ENCODE data around the gene UBE4B.
"Not testable (repeated sequence)": the region's sequence is repeated elsewhere in the genome, so short reads cannot be mapped to it uniquely, and the experiment has no call there.

The UBE4B gene

DNA sequence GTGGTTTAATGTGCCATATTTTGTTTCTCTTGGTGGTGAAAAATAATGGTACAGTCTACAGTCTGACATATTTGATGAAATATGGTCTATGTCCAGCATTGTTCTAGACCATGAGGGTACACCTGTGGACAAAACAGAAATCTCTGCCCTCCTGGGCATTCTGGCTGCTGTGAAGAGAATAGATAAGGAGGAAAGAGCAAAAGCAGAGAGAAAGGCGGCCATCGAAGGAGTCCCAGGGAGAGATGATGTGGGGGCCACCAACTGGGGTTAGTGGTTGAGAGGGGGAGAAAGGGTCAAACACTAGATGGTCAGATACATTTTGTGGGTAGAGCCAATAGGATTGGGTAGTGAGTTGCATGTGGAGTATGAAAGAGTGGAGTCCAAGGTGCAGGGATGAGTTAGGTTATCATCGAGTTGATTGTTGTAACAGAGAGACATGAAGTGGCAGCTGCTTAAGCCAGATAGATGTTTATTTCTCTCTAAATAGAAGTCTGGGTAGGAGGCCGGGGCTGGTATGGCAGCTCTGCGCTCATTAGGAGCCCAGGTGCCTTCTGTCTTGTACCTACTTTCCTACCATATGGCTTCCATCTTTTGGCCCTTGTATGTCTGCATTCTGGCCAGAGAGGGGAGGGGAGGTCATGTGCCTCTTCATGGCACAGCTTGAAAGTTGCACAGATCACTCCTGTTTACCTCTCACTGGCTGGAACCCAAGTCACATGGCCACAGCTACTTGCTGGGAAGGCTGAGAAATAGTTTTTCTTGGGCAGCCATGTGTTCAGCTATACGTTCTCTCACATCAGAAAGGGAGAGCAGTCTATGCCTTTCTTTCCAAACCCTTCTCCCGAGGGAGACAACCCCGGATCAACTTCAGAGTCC, 13.0 kb downstream of the UBE4B start:
- no peak for DNase-seq

DNA sequence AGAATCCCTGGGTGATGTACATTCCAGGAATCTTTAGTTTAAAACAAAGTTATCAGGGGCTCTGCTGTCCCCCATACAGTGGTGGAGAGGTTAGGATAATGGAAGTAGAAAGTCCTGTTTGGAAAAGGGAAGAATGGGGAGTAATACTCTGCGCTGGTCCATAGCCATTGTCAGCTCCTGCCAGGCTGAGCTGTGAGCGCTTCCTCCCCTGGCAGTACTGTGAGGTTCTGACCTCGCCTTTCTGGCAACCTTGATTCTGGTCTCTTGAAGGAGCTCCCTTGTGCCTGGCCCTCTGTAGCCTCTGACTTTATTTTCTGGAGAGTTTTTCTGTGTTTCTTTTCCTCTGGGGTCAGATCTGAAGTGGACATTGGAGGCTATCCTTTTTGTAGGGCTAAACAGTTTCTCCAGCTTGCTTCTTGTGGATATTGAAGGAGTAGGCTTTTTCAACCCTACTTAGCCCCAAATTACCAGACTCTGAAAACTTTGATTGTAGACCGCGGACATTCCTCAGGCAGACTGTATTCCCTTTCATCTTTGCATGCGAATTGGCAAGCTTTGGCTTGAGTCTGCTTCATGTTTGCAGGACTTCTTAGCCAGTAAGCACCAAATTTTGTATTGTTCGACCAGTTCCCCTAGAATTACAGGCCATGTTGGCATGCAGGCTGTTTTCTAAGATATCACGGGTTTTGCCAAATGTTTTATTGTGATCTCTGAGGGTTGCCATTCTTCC, 13.8 kb downstream of the UBE4B start:
- DNase-seq: no peak

DNA sequence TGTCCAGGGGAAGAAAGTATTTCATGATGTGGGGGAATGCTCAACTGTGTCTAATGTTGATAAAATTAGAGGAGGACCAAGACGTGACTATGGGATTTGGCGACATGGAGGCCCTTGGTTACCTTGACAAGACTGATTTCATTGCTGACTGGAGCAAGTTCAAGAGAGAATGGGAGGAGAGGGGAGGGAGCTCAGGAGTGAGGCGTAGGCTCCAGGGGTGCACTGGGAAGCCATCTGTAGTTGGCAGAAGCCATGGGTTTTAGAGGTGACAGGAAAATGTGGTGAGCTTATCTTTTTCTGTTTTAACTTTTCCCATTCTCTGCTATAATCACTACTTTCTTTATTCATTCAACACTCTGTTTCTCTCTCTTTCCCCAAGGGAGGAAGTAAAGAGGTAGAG, 15.8 kb downstream of the UBE4B start:
- no peak for DNase-seq

DNA sequence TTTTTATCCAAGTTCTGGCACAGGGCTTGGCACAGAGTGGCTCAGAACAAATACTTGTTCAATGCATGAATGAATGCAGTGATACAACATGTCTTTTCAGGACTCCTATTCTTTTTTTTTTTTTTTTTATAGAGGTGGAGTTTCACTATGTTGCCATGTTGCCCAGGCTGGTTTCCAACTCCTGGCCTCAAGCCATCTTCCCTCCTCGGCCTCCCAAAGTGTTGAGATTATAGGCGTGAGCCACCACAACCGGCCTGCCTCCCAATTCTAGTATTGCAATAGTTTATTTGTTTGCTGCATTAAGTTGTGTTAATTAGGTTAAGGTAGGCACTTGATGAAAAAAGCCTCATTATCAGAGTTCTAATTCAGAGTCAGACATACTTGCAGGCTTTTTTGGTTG, 17.9 kb downstream of the UBE4B start:
- no peak for DNase-seq

DNA sequence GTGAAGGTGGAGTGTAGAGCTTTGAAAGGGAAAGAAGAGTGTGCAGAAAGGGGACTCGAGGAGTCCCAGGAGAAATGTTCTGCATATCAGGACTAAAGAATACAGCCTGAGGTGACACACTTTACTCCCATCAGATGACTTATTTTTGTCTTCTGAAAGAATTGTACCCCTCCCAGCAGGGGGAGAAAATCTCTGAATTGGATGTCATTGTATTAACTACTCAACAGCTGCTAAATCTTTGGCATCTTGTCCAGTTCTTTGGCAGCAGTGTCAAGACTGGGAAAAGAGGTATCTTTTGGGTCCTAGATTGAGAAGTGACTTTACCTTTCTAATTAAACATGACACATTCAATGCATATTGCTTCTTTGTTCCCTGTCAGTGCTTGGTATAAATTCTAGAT, 18.9 kb downstream of the UBE4B start:
- no peak for DNase-seq

DNA sequence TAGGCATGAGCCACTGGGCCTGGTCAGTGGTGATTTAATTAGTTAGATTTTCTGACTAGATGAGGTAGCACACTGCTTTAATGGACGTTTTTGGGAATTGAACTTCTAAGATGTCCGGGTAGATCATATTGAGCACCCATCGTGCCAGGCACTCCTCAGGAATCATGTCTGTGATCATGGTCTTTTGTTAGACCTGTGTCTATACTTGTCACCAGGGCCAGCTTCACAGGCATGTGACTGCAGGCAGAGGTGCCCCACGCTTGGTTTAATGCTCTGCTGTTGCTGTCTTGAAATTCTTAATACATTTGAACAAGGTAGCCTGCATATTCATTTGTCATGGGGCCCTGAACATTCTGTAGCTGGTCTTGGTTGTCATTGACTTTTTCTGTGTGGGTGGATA, 19.6 kb downstream of the UBE4B start:
- no peak for DNase-seq

DNA sequence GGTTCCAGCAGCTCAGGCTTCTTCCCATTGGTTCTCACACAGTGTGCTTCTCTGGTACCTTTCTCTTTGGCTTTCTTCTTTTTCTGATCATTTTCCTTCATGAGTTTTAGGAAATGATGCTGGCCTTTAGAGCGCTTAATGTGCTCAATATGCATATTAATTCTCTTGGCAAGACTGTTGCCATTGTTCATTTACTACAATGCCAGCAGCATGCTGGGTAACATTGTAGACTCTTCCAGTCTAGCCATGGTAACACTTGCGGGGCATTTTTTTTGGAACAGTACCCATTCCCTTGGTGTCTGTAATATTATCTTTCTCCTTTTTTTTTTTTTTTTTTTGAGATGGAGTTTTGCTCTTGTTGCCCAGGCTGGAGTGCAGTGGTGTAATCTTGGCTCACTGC, 21.7 kb downstream of the UBE4B start:
- DNase-seq: no peak

DNA sequence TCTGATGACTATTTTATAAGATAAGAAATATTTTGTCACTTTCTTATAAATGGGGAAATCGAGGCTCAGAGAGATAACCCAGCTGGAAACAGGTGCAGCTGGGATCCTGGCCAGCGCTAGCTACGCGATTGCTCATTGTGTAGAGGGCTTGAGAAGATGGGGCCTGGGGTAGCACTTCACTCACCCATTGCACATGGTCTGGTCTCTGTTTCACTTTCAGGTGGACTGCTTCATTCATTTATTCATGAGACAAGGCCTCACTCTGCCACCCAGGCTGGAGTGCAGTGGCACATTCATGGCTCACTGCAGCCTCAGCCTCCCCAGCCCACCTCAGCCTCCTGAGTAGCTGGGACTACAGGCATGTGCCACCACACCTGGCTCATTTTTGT, 23.8 kb downstream of the UBE4B start:
- DNase-seq: no peak

DNA sequence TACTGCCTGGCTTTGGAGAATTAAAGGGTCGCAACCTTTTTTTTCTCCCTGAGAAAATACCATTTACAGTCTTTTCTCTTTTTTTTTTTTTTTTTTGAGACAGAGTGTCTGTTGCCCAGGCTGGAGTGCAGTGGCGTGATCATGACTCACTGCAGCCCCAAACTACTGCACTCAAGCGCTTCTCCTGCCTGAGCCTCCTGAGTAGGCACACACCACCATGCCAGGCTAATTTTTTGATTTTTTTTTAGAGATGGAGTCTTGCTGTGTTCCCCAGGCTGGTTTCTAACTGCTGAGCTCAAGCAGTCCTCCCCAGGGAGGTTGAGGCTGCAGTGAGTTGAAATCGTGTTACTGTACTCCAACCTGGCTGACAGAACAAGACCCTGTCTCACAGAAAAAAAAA, 24.6 kb downstream of the UBE4B start:
- DNase-seq: no peak

DNA sequence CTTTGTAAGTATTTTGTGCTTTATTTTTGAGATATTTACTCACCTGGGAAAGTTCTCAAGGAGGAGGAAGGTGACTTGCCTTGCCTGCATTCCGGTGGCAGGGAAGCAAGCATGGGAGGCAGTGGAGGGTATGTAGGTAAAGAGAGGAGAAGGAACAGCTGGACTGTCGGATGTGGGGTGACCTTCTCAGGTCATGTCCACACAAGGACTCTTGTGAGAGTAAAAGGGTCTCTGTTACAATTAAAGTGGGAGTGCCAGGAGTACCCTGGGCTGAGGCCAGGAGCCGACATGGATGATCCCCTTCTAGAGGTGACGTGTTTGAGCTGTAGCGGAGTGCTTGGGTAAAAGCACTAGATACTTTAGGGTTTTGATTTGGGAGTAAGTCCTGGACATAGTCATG, 25.0 kb downstream of the UBE4B start:
- no peak for DNase-seq

DNA sequence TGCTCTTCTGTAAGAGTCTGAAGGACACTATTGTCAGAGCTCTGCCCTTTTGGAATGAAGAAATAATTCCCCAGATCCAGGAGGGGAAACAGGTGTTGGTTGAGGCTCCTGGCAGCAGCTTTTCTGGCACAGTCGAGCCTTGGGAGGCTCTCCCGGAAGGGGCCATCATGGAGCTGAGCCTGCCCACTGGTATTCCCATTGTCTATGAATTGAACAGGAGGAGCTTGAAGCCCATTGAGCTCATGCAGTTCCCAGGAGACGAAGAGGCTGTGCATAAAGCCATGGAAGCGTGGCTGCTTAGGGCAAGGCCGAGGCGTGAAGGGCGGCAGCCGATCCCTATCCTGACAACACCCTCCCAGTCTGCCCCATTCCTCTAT, 26.6 kb downstream of the UBE4B start:
- no peak for DNase-seq

DNA sequence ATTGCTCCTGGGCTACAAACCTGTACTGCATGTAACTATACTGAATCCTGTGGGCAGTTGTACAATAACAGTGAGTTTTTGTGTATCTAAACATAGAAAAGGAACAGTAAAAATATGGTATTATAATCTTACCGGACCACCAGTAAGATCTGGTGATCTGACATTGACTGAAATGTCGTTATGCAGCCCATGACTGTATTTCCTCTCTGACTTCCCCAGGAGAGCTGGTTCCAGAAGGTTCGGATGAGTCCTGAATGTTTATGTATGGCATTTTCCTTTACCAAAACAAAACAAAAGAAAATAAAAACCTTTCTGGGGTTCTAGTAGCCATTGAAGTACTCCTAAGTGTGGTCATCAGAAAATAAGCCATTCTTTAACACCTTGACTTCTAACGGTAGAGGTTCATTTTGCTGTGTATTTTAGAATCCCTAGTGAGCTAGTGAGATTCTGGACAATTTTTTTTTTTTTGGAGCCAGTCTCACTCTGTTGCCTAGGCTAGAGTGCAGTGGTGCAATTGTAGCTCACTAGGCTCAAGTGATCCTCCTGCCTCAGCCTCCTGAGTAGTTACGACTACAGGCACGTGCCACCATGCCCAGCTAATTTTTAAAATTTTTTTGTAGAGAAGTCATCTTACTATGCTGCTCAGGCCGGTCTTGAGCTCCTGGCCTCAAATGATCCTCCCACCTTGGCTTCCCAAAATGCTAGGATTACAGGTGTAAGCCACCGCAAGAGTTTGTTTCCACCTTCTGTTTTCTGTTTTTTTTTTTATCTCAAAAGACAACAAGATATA, 27.7 kb downstream of the UBE4B start:
- DNase-seq: no peak

DNA sequence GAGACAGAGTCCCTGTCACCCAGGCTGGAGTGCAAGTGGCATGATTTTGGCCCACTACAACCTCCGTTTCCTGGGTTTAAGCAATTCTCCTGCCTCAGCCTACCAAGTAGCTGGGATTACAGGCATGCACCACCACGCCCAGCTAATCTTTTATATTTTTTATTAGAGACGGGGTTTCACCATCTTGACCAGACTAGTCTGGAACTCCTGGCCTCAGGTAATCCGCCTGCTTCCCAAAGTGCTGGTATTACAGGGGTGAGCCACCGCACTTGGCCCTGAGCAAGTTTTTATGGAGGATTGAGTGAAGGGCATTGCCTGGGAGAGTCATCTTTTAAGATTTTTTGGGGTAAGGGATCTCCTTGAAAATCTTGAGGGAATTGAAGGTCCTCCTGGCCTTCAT, 28.5 kb downstream of the UBE4B start:
- DNase-seq: no peak

DNA sequence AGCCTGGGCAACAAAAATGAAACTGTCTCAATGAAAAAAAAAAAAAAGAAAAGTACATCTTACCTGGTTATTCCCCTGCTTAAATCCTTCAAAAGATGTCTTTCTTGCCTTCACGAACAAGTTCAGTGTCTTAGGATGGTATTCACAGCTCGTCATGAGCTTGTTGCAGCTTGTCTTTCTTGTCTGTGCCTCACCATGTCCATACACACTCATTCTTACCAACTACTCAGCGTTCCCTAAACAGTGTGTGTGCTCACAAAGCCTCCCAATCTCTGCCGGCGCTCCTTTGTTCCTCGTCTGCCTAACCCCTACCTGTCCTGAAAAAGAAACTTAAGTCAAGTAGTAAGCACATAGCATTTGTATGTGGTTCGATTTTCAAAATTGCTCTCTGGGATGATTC, 31.1 kb downstream of the UBE4B start:
- no peak for DNase-seq

DNA sequence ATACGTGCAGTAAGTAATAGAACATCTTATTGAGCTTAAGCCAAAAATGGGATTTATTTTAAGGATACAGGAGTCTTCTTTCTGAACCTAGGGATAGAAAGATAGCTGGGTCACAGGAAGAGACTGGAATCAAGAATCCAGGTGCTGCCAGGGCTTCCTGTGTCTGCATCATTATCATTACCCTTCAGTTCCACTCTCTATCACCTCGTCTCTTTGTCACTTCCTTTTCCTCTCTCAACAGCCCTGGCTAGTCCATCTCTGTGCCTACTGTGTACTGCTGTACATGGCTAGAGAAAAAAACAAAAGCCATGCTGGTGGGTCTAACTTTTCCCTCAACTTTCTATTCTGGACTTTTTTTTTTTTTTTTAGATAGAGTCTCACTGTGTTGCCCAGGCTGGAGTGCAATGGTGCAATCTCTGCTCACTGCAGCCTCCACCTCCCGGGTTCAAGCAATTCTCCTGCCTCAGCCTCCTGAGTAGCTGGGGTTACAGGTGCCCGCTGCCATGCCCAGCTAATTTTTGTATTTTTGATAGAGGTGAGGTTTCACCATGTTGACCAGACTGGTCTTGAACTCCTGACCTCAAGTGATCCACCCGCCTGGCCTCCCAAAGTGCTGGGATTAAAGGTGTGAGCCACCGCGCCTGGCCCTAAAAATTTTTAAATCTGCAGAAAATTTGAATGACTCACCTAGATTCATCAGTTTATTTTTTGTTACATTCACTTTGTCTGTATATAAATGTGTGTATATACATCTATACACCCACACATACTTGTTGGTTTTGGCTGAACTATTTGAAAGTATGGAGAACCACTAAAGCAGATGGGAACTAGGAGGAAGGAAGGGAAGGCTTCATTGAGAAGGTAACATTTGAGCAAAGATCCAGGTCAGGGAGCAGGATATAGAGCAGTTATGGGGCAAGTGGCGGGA, 31.9 kb downstream of the UBE4B start:
- DNase-seq: no peak

DNA sequence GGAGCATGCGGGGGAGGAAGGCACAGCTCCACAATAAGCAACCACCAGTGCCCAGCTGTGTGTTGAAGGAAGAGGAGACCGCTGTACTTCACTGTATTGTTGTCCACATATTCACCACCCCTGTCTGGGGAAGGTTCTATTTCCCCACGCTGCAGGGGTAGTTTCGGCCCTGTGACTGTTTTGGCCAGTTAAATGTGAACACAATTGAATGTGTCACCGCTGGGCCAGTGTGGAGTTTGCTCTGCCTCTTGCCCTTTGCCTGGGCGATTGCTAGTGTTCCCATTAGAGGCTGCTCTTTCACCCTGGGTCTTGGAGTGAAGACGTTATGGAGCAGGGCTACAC, 32.6 kb downstream of the UBE4B start:
- no peak for DNase-seq

DNA sequence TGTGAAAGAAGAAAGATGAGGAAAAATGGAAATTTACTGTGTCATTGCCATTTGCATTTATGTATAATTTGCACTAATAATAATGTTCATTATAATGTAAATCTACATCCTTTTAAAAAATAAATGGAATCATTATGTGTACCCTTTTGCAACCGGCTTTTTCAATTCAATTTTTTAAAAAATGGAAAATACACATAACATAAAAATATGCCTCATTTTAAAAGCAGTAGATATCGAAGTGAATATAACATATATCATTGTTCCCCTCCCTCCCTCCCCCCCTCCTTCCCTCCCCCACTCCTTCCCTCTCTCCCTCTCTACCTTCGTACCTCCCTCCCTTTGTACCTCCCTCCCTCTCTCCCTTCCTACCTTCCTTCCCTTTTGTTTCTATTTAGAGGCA, 33.0 kb downstream of the UBE4B start:
- DNase-seq: no peak

DNA sequence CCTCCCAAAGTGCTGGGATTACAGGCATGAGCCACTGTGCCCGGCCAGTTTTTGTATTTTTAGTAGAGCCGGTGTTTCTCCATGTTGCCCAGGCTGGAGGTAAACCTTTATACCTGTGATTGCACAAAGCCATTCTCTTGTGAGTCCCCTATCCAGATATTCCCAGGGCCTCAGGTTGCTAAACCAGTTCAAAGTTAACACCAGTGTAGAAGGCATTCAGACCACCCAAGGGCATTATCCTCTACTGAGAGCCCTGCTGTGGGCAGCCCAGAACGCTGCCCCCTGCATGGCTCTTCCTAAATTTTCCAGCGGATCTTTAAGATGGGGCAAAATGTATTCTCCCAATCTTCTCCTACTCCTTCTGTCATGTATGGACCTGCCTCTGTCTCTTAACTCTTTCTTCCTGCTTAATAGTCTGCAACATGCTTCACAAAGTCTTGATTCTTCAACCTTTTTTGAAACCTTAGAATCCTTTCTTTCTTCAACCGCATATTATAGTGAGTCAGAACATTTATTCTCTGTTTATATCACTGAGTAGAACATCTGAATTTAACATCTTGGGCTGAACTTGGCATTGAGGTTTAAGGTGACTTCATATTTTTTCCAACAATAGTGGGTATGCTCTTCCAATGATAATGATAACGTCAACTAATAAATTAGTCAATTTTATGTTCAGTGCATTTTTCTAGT, 36.0 kb downstream of the UBE4B start:
- DNase-seq: no peak

DNA sequence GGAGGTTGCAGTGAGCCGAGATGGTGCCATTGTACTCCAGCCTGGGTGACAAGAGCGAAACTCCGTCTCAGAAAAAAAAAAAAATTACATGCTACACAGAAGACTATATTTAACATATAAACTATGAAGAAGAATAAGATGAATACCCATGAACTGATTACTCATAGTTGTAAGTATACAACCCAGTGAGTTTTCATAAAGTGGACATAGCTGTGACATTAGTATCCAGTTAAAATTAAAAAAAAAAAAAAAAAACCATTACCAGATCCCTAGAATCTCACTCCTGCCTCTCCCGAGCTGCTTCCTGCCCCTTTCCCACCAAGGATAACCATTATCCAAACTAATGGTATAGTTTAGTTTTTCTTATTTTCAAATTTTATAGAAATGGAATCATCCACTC, 37.4 kb downstream of the UBE4B start:
- no peak for DNase-seq

DNA sequence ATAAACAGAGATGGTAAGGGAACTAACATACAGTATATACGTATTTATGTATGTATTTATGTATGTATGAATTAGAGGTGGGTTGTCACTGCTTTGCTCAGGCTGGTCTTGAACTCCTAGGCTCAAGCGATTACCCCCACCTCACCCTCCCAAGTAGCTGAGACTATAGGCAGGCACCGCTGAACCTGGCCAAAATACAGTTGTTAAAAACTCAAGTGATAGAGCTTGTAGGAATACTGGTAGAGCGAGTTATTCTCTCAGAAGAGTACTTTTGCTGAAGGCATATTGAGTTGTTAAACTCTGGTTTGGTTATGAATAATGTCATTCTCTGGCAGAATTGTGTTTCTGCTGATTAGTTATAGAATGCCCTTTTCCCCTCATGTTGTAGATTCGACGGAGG, 38.9 kb downstream of the UBE4B start:
- no peak for DNase-seq

DNA sequence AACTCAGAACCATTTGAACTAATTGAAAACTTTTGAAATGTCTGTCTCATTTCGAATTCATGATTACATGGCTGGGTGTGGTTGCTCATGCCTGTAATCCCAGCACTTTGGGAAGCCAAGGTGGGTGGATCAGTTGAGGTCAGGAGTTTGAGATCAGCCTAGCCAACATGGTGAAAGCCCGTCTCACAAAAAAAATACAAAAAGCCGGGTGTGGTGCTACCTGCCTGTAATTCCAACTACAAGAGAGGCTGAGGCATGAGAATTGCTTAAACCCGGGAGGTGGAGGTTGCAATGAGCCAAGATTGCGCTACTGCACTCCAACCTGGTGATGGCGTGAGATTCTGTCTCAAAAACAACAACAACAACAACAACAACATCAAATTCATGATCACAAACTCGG, 40.6 kb downstream of the UBE4B start:
- not testable (repeated sequence) for DNase-seq
